ENCODE data around the gene ZNF583.
A peak's percentile ranks its signal among the peaks of the same experiment; 100 is the strongest.

Gene ZNF583

DNA sequence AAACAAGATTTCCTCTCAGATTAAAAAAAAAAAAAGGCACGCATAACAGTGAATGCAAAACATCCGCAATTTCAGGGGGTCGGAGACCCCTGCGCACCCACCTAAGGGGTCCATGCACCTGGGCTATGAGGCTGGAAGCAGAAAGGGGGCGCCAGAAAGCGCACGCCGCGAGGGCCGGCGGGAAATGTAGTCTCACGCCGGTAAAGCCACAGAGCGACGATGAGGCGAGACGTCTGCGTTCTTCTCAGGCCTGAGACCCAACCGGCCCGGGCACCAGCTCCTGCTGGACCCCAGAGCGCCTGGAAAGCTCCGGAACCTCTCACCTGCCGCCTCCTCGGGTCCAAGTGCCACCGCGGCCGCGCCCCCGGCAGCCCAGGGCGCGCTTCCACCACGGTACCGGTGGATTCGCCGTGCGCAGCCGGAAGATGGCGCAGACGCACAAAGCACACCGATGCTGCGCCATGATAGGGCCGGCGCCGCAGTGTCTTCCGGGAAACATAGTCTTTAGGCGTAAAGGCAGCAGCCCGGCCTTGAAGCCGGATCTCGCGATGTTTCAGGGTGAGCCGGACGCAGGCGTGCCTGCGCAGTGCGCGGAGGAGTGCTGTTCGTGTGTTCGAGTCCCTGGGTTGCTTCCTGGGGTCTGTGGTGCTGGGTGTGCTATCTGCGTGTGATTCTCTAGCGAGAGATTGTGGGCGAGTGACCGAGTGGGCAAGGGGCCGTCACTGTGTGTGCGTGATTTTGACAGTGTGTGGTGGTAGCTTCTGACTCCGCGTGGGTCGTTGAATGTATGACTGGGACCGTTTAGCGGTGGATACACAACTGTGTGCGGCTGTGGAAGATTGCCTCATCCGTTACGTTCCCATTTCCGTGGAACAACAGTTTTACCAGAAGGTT lies 10.8 kb upstream of the ZNF583 start, which contains the start of gene ZNF582:
ZNF582 (minus strand) TSS at position 416 of the 894 bp plus-strand sequence. CDS start 1,782 bp downstream, outside the sequence.
- Histone ChIP-seq H3K27ac (ENCODE audit: low read depth, low read length) (peak within 1 kb of the TSS; percentile 65), H2AFZ (ENCODE audit: low read length, unreplicated experiment) (peak within 1 kb of the TSS; percentile 67), H3K27me3 (ENCODE audit: insufficient read depth, low read length) (no peaks in the 10 kb centered on the region), H3K4me3 (ENCODE audit: low read depth, low read length) (peak within 1 kb of the TSS; percentile 79), H3K36me3 (ENCODE audit: insufficient read depth, low read length) (peaks cover 11% of the 10 kb centered on the region; the same call in 1 of the 2 replicates), H3K4me1 (ENCODE audit: control insufficient read depth, insufficient read depth, low read length, unreplicated experiment) (no peaks in the 10 kb centered on the region), H3K79me2 (ENCODE audit: control insufficient read depth, insufficient read depth, low read length, unreplicated experiment) (no peaks in the 10 kb centered on the region)

- Histone ChIP-seq H3K79me2 (ENCODE audit: control insufficient read depth, insufficient read depth, low read length, unreplicated experiment) (no peaks in the 10 kb centered on the region), H3K4me1 (ENCODE audit: control insufficient read depth, insufficient read depth, low read length, unreplicated experiment) (no peaks in the 10 kb centered on the region), H3K27me3 (ENCODE audit: insufficient read depth, low read length) (no peaks in the 10 kb centered on the region), H2AFZ (ENCODE audit: low read length, unreplicated experiment) (no peak overlapping the region), H3K27ac (ENCODE audit: low read depth, low read length) (no peak overlapping the region), H3K4me3 (ENCODE audit: low read depth, low read length) (no peak overlapping the region), H3K36me3 (ENCODE audit: insufficient read depth, low read length) (peaks cover 24% of the 10 kb centered on the region)
Measured at GRCh38 chr19:56398809-56399208, 5.3 kb upstream of the ZNF583 start.

- Histone ChIP-seq H3K4me3 (ENCODE audit: low read depth, low read length) (no peak overlapping the region), H3K27ac (ENCODE audit: low read depth, low read length) (no peak overlapping the region), H3K27me3 (ENCODE audit: insufficient read depth, low read length) (no peaks in the 10 kb centered on the region), H3K36me3 (ENCODE audit: insufficient read depth, low read length) (peaks cover 24% of the 10 kb centered on the region), H3K4me1 (ENCODE audit: control insufficient read depth, insufficient read depth, low read length, unreplicated experiment) (no peaks in the 10 kb centered on the region), H2AFZ (ENCODE audit: low read length, unreplicated experiment) (no peak overlapping the region), H3K79me2 (ENCODE audit: control insufficient read depth, insufficient read depth, low read length, unreplicated experiment) (peaks cover 13% of the 10 kb centered on the region)
Measured at GRCh38 chr19:56400485-56400884, 3.6 kb upstream of the ZNF583 start.

DNA sequence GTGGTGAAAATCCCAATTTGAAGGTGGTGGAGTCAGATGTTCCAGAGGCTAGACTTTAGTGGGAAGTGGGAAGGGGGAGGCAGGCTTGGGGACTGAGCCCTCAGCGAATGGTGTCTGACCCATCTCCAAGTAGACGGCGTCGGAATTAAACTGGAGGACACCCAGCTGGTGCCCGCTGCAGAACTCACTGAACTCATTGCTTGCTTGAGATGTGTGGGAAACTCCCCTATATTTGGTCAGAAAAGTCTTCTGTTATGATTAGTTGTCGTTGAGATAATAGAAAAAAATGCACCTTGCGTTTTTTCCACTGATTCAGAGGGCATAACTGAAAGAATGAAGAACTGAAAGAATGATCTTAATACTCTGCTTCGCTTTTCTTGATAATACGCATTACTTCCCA lies 871 bp upstream of the ZNF583 start:
- peaks cover 30% of the 10 kb centered on the region for H3K36me3 ChIP-seq (ENCODE audit: insufficient read depth, low read length)
- peak overlapping the region; percentile 73 for H2AFZ ChIP-seq (ENCODE audit: low read length, unreplicated experiment)
- no peaks in the 10 kb centered on the region for H3K27me3 ChIP-seq (ENCODE audit: insufficient read depth, low read length)
- H3K79me2 ChIP-seq (ENCODE audit: control insufficient read depth, insufficient read depth, low read length, unreplicated experiment), result peaks cover 13% of the 10 kb centered on the region
- H3K4me3 ChIP-seq (ENCODE audit: low read depth, low read length), result peak overlapping the region; percentile 87
- H3K4me1 ChIP-seq (ENCODE audit: control insufficient read depth, insufficient read depth, low read length, unreplicated experiment), result no peaks in the 10 kb centered on the region
- peak overlapping the region; percentile 85 for H3K27ac ChIP-seq (ENCODE audit: low read depth, low read length)

- Histone ChIP-seq H3K27ac (ENCODE audit: low read depth, low read length) (no peak overlapping the region), H2AFZ (ENCODE audit: low read length, unreplicated experiment) (peak overlapping the region; percentile 92), H3K79me2 (ENCODE audit: control insufficient read depth, insufficient read depth, low read length, unreplicated experiment) (peaks cover 13% of the 10 kb centered on the region), H3K4me3 (ENCODE audit: low read depth, low read length) (peak overlapping the region; percentile 87), H3K36me3 (ENCODE audit: insufficient read depth, low read length) (peaks cover 31% of the 10 kb centered on the region), H3K27me3 (ENCODE audit: insufficient read depth, low read length) (no peaks in the 10 kb centered on the region), H3K4me1 (ENCODE audit: control insufficient read depth, insufficient read depth, low read length, unreplicated experiment) (no peaks in the 10 kb centered on the region)
Measured at GRCh38 chr19:56404705-56405056, 549 bp downstream of the ZNF583 start.

DNA sequence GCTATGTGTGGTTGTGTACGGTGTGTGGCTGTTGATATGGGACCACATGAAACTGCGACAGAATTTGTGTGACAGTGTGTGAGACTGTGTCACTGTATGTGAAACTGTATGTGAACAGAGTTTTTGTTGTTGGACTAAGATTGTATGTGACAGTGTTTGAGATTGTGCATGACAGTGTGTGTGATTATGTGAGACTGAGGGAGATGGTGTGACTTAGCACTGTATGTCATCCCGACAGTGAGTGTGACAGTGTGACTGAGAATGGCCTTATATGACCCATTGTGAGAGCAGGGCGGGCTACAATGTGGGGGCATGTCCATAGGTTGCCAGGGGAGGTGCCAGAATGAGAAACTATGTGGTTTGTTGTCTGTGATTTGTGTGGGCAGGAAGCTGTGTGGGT lies 930 bp downstream of the ZNF583 start:
- Histone ChIP-seq H3K4me3 (ENCODE audit: low read depth, low read length) (peak overlapping the region; percentile 87), H3K4me1 (ENCODE audit: control insufficient read depth, insufficient read depth, low read length, unreplicated experiment) (no peaks in the 10 kb centered on the region), H2AFZ (ENCODE audit: low read length, unreplicated experiment) (peak overlapping the region; percentile 92), H3K27ac (ENCODE audit: low read depth, low read length) (no peak overlapping the region), H3K36me3 (ENCODE audit: insufficient read depth, low read length) (peaks cover 31% of the 10 kb centered on the region), H3K79me2 (ENCODE audit: control insufficient read depth, insufficient read depth, low read length, unreplicated experiment) (peaks cover 13% of the 10 kb centered on the region), H3K27me3 (ENCODE audit: insufficient read depth, low read length) (no peaks in the 10 kb centered on the region)

- H3K27ac ChIP-seq (ENCODE audit: low read depth, low read length), result no peak overlapping the region
- H3K4me3 ChIP-seq (ENCODE audit: low read depth, low read length), result no peak overlapping the region
- H3K79me2 ChIP-seq (ENCODE audit: control insufficient read depth, insufficient read depth, low read length, unreplicated experiment), result no peaks in the 10 kb centered on the region
- no peak overlapping the region for H2AFZ ChIP-seq (ENCODE audit: low read length, unreplicated experiment)
- H3K4me1 ChIP-seq (ENCODE audit: control insufficient read depth, insufficient read depth, low read length, unreplicated experiment), result no peaks in the 10 kb centered on the region
- H3K27me3 ChIP-seq (ENCODE audit: insufficient read depth, low read length), result no peaks in the 10 kb centered on the region
- peaks cover 41% of the 10 kb centered on the region for H3K36me3 ChIP-seq (ENCODE audit: insufficient read depth, low read length)
Measured at GRCh38 chr19:56423276-56423984, 19.3 kb downstream of the ZNF583 start.

DNA sequence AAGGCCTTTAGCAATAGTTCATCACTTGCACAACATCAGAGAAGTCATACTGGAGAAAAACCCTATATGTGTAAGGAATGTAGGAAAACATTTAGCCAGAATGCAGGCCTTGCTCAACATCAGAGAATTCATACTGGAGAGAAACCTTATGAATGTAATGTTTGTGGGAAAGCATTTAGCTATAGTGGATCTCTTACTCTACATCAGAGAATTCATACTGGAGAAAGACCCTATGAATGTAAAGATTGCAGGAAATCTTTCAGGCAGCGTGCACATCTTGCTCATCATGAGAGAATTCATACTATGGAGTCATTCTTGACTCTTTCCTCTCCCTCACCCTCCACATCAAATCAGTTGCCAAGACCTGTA lies 19.8 kb downstream of the ZNF583 start:
- Histone ChIP-seq H3K79me2 (ENCODE audit: control insufficient read depth, insufficient read depth, low read length, unreplicated experiment) (no peaks in the 10 kb centered on the region), H3K27ac (ENCODE audit: low read depth, low read length) (no peak overlapping the region), H2AFZ (ENCODE audit: low read length, unreplicated experiment) (no peak overlapping the region), H3K4me1 (ENCODE audit: control insufficient read depth, insufficient read depth, low read length, unreplicated experiment) (no peaks in the 10 kb centered on the region), H3K4me3 (ENCODE audit: low read depth, low read length) (no peak overlapping the region), H3K27me3 (ENCODE audit: insufficient read depth, low read length) (no peaks in the 10 kb centered on the region), H3K36me3 (ENCODE audit: insufficient read depth, low read length) (peaks cover 36% of the 10 kb centered on the region)

DNA sequence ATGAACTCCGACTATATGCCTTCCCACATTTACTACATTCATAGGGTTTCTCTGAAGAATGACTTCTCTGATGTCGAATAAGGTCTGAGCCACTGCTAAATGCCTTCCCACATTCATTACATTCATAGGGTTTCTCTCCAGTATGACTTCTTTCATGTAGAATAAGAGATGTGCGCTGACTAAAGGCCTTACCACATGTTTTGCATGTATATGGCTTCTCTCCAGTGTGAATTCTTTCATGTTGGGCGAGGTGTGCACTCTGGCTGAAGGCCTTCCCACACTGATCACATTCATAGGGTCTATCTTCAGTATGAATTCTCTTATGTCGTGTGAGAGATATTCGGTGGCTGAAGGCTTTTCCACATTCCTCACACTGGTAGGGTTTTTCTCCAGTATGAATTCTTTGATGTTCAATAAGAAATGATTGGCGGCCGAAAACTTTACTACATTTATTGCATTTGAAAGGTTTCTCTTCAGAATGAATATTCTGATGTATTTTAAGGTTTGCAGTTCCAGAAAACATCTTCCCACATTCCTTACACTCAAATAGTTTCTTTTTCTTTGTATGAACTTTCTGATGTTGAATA lies 37.2 kb downstream of the ZNF583 start:
- no peak overlapping the region for H2AFZ ChIP-seq (ENCODE audit: low read length, unreplicated experiment)

DNA sequence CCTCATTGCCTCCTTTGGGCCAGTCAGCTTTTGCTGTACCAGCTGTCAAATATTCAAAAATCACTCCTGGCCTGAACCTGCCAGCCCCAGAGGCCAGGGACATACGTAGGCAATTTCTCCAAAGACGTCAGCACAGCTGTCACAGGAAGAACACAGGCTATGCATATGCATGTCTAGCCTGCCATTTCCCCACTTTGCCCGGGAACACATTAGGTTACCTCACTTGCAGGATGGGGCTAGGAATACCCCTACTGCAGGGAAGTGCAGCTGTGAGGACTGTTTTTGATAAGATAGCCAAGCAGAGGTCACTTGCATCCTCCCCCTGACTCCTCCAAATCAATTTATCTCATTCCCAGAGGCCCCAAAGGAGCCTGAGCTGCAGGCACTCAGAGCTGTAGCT lies 70.2 kb downstream of the ZNF583 start:
- H3K36me3 ChIP-seq (ENCODE audit: insufficient read depth, low read length), result peaks cover 21% of the 10 kb centered on the region
- H3K27ac ChIP-seq (ENCODE audit: low read depth, low read length), result no peak overlapping the region
- peaks cover 5% of the 10 kb centered on the region for H3K4me1 ChIP-seq (ENCODE audit: control insufficient read depth, insufficient read depth, low read length, unreplicated experiment)
- no peaks in the 10 kb centered on the region for H3K27me3 ChIP-seq (ENCODE audit: insufficient read depth, low read length)
- H2AFZ ChIP-seq (ENCODE audit: low read length, unreplicated experiment), result no peak overlapping the region
- peaks cover 31% of the 10 kb centered on the region for H3K79me2 ChIP-seq (ENCODE audit: control insufficient read depth, insufficient read depth, low read length, unreplicated experiment)
- no peak overlapping the region for H3K4me3 ChIP-seq (ENCODE audit: low read depth, low read length)

More for the DNA sequence above, 37.2 kb downstream of the ZNF583 start:
- no peaks in the 10 kb centered on the region for H3K4me1 ChIP-seq (ENCODE audit: control insufficient read depth, insufficient read depth, low read length, unreplicated experiment)
- no peak overlapping the region for H3K27ac ChIP-seq (ENCODE audit: low read depth, low read length)
- no peaks in the 10 kb centered on the region for H3K79me2 ChIP-seq (ENCODE audit: control insufficient read depth, insufficient read depth, low read length, unreplicated experiment)
- no peaks in the 10 kb centered on the region for H3K27me3 ChIP-seq (ENCODE audit: insufficient read depth, low read length)
- H3K4me3 ChIP-seq (ENCODE audit: low read depth, low read length), result no peak overlapping the region
- H3K36me3 ChIP-seq (ENCODE audit: insufficient read depth, low read length), result peaks cover 25% of the 10 kb centered on the region
